HG03095 (cell line): ENCODE results near the gene SRPRA.
"Not testable (repeated sequence)": the region's sequence is repeated elsewhere in the genome, so short reads cannot be mapped to it uniquely, and the experiment has no call there.

Experiments
- ATAC-seq: cut with Tn5 transposase; IDR thresholded peaks from one replicate; pipeline ENCODE4 v1.9.1; 2021; ENCODE audit warnings: moderate library complexity; ENCODE audit not compliant: unreplicated experiment

Gene SRPRA

GRCh38 chr11:126268708-126269579 is at the start of gene SRPRA, which contains the start of gene FOXRED1:
Gene SRPRA (minus strand): TSS chr11:126268895. CDS start chr11:126268804, 91 bp downstream.
Gene FOXRED1 (plus strand): TSS chr11:126269154. CDS start chr11:126269207, 53 bp downstream.
- peak; percentile 99 for ATAC-seq

GRCh38 chr11:126317756-126318573 is 49.3 kb upstream of the SRPRA start:
- ATAC-seq, result peak; percentile 11

GRCh38 chr11:126317432-126317755 is 48.7 kb upstream of the SRPRA start:
- no peak for ATAC-seq

GRCh38 chr11:126313826-126314225 is 45.1 kb upstream of the SRPRA start:
- no peak for ATAC-seq

- no peak for ATAC-seq
Observed at GRCh38 chr11:126312961-126313360, 44.3 kb upstream of the SRPRA start.

GRCh38 chr11:126311401-126312291 is 43.0 kb upstream of the SRPRA start:
- ATAC-seq, result peak; percentile 84

- no peak for ATAC-seq
Observed at GRCh38 chr11:126310992-126311310, 42.3 kb upstream of the SRPRA start.

- ATAC-seq, result peak; percentile 31
Observed at GRCh38 chr11:126310200-126310991, 41.7 kb upstream of the SRPRA start.

GRCh38 chr11:126308771-126309170 is 40.1 kb upstream of the SRPRA start:
- ATAC-seq, result not testable (repeated sequence)

- ATAC-seq, result no peak
Observed at GRCh38 chr11:126308271-126308671, 39.6 kb upstream of the SRPRA start.

- no peak for ATAC-seq
Observed at GRCh38 chr11:126307706-126308105, 39.0 kb upstream of the SRPRA start.

- ATAC-seq, result peak; percentile 46
Observed at GRCh38 chr11:126305699-126306098, 37.0 kb upstream of the SRPRA start.

GRCh38 chr11:126304457-126305075 is 35.9 kb upstream of the SRPRA start:
- ATAC-seq, result peak; percentile 7

- peak; percentile 90 for ATAC-seq
Observed at GRCh38 chr11:126303623-126304456, 35.1 kb upstream of the SRPRA start, which contains the start of gene DCPS. Gene DCPS (plus strand): TSS chr11:126304060. CDS start chr11:126304081, 21 bp downstream.

- no peak for ATAC-seq
Observed at GRCh38 chr11:126297004-126297403, 28.3 kb upstream of the SRPRA start.

GRCh38 chr11:126293726-126294125 is 25.0 kb upstream of the SRPRA start:
- ATAC-seq, result no peak

GRCh38 chr11:126290887-126291286 is 22.2 kb upstream of the SRPRA start:
- no peak for ATAC-seq

- no peak for ATAC-seq
Observed at GRCh38 chr11:126288237-126288636, 19.5 kb upstream of the SRPRA start.

GRCh38 chr11:126284829-126285228 is 16.1 kb upstream of the SRPRA start:
- ATAC-seq, result peak; percentile 53
